Endometrial microvascular endothelial cells (primary cell): Measurements from ENCODE around the gene CBFA2T2. TPM values are rescaled to one million over a fixed set of nuclear protein-coding genes. Genes with fewer than 3 reads are reported as not detected.
"Not testable (repeated sequence)": the region's sequence is repeated elsewhere in the genome, so short reads cannot be mapped to it uniquely, and the experiment has no call there.

Experiments used
- in situ Hi-C: cut with HindIII; loops from 2 replicates; pipeline ENCODE4 v1.10.0; 2017; ENCODE audit warnings: low sequenced_read_pairs, low pct_unique_long_range_greater_than_20kb; ENCODE audit errors: inconsistent ontology term
- total RNA-seq: library from RNA; depleted of rRNA; stranded (reverse); fragments of >200 nt; gene quantifications from one replicate; pipeline ENCODE4 v1.2.3, GENCODE V29; 2015; ENCODE audit errors: inconsistent ontology term

The CBFA2T2 gene
- total RNA-seq, 1 donor from 2014 or later: 5.4 TPM

- in situ Hi-C loops: not testable (repeated sequence)
Measured at GRCh38 chr20:33496776-33497175, 6.9 kb downstream of the CBFA2T2 start.

GRCh38 chr20:33499355-33499754 lies 9.5 kb downstream of the CBFA2T2 start:
- in situ Hi-C loops: no loop called here

GRCh38 chr20:33501000-33501399 lies 11.1 kb downstream of the CBFA2T2 start:
- in situ Hi-C loops: no loop called here

DNA sequence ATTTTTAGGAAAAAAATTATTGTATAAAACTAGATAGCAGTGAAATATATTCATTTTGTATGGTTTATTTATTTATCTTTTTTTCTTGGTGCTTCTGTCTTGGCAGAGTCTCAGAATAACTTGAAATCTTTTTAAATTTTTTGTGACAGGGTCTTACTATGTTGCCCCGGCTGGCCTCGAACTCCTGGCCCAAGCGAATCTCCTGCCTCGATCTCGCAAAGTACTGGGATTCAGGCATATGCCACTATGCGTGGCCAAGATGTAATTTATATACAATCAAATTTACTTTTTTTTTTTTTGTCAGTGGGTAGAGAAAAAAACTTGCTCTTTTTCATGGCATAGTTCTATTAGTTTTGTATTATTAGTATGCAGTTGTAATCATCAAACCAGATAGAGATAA lies 13.7 kb downstream of the CBFA2T2 start:
- in situ Hi-C loops: no loop called here

DNA sequence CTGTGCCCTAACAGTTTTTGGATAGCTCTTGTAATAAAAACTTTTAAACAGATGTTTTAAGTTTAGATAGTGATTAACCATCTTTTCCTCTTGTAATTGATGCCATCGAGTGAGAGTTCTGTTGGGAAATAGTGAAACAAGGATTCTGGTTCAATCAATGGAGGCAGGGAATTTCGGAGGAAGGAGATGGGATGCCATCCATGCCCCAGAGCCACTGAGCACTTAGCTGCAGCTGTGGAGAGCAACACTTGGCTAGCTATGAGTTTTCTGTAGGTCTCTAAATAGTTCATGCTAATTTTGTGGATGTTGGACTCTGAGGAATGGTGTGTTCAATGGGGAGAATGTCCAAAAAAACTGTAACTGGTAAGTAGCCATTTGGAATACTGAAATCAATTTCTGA lies 16.7 kb downstream of the CBFA2T2 start:
- in situ Hi-C loops: no loop called here

GRCh38 chr20:33507461-33507860 lies 17.6 kb downstream of the CBFA2T2 start:
- in situ Hi-C loops: no loop called here

DNA sequence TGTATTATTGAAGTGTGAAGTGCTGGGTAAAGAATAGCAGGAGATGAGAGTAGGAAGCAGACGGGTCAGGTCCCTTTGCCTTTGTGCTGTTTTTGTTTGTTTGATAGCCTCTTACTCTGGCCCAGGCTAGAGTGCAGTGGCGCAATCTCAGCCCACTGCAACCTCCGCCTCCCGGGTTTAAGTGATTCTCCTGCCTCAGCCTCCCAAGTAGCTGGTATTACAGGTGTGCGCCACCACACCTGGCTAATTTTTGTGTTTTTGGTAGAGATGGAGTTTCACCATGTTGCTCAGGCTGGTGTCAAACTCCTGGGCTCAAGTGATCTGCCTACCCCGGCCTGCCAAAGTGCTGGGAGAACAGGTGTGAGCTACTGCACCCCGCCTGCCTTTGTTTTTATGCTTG lies 18.1 kb downstream of the CBFA2T2 start:
- in situ Hi-C loops: not testable (repeated sequence)

- in situ Hi-C loops: not testable (repeated sequence)
Measured at GRCh38 chr20:33509057-33509456, 19.2 kb downstream of the CBFA2T2 start.

GRCh38 chr20:33511876-33512275 lies 22.0 kb downstream of the CBFA2T2 start:
- in situ Hi-C loops: not testable (repeated sequence)

- in situ Hi-C loops: no loop called here
Measured at GRCh38 chr20:33515569-33516216, 25.8 kb downstream of the CBFA2T2 start.

- in situ Hi-C loops: no loop called here
Measured at GRCh38 chr20:33516882-33517281, 27.0 kb downstream of the CBFA2T2 start.

- in situ Hi-C loops: no loop called here
Measured at GRCh38 chr20:33518071-33518470, 28.2 kb downstream of the CBFA2T2 start.

DNA sequence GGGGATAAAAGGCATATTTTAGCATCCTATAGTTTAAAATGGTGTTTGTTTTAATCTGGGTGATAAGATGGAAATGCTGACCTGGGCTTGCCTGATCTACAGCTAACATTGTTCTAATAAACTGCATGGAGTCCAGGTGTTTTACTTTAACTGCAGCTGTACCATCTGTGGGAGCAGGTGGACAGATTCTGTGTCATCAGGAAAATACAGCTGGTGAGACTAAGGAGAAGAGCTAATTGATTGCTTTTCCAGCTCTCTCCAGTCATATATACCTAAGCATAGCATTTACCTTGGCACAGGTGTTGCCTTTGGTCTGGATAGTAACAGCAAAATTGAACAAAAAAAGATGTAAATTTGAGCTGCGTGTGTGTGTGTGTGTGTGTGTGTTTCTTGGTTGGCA lies 31.6 kb downstream of the CBFA2T2 start:
- in situ Hi-C loops: no loop called here

DNA sequence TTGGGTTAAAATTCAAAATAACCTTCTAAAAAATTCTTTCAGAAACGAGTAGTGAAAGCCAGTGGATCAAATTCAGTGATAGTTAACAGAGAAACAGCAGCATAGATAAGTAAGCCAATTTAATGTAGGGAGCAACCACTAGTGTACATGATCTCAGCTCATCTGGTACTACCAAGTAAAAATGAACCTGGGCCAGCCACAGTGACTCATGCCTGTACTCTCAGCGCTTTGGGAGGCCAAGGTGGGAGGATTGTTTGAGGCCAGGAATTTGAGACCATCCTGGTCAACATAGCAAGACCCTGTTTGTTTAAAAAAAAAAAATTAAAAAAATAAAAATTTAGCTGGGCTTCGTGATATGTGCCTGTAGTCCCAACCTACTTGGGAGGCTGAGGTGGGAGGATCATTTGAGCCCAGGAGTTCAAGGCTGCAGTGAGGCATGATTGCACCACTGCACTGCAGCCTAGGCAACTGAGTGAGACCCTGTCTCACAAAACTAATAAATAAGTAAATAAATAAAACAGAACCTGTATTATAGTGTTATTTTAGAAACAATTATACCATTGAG lies 32.4 kb downstream of the CBFA2T2 start:
- in situ Hi-C loops: no loop called here

DNA sequence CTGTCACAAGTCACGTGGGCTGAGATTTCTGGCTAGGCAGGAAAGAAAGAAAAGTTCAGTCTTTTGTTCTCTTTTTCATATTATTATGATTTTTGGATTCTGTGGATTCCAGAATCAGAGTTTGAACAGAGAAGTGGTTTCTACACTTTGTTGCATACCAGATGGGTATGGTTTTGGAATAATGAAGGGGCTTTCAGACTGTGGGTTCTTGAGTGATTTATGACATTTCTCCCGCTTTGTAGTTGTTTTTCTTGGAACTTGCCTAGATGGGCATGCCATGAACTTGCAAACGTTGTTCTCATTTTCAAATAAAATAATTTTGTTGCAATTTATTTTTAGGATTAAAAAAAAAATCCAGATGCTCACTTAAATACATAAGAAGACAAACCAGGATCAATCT lies 34.4 kb downstream of the CBFA2T2 start:
- in situ Hi-C loops: no loop called here

- in situ Hi-C loops: no loop called here
Measured at GRCh38 chr20:33526769-33527168, 36.9 kb downstream of the CBFA2T2 start.

DNA sequence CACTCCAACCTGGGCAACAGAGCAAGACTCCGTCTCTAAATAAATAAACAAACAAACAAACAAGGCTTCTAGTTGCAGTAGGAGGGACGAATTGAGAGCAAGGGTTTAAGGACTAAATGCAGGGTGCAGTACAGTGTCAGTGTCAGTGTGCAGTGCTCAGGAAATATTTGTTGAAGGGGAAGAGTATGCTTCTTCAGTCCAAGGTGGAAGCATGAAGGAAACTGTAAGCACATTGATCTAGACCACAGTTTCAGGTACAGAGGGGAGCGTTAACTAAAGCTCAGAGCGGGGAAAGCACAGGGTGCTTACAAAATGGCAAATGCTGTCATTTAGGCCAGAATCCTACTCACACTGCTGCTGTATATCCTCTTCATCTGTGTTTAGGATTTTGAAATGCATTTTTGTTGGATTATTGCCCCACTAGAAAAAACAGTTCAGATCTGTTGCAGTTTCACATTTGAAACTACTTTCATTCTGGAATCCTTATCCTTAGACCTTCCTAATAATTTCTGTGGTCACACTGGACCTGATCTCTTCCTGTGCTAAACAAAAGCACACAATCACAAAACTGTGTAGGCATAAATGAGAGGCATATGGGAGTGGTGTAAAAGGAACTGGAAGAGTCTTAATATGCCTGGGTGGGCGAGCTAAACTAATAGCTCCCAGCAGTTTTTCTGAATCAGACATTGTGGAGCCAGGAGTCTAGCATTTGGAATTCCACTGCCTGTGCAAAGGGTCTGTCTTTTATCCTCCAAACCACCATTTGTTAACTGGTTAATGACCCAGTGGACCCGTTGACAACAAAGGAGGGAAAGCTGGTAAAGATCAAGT lies 41.4 kb downstream of the CBFA2T2 start:
- in situ Hi-C loops: no loop called here

DNA sequence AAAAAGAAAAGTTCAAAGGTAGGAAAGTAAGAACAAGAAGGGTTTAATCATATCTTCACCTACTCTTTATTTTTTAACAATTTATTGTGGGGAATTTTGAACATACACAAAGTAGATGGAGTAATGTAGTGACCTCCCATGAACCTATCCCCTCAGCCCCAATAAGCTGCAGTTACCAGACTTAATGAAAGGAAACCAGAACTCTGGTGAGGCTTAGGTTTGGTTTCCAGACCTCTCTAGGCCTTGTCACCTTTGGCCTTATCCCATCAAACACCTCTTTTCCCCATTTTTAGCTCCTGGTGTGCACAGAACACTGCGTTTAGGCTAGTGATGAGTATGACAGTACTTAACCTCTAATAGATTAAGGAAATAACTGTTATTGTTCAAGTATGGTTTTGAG lies 42.0 kb downstream of the CBFA2T2 start:
- in situ Hi-C loops: no loop called here

DNA sequence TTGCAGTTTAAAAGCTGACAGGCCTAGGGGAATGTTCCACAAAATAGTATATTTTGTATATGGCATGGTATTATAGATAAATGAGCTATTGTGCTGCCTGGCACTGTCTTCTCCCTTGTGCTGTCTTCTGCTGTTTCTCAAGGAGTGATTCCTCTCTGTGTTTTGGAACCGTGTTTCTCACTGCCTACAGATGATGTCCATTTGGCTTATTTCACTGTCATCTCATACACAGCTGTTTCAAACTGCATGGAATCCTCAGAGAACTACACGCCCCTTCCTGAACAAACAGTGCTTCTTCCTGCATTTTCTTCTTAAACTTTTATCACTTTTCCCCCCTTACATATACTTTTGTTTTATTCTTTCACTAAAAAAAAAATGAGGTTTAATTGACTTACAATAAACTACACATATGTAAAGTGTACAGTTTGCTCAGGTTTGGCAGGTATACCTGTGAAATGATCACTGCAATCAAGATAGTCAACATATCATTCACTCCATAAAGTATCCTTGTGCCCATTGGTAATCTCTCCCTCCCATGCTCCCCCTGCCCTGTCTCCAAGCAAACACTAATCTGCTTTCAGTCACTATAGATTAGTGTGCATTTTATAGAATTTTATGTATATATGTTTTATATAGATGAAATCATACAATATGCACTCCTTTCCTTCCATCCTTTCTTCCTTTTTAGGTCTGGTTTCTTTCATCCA lies 43.0 kb downstream of the CBFA2T2 start:
- in situ Hi-C loops: no loop called here

GRCh38 chr20:33535717-33536116 lies 45.8 kb downstream of the CBFA2T2 start:
- in situ Hi-C loops: not testable (repeated sequence)
